ENCODE measurements around the gene EFCC1.

Gene EFCC1

GRCh38 chr3:129018751-129019150 is 17.6 kb downstream of the EFCC1 start:
- TF ChIP-seq CTCF (IDR thresholded peaks at IDR 0.05; ENCODE audit: borderline replicate concordance, insufficient read depth, low read depth, low read length): no peak
- no peak overlapping the region for H3K4me3 ChIP-seq (ENCODE audit: low read depth, low read length)

GRCh38 chr3:129019266-129019665 is 18.2 kb downstream of the EFCC1 start:
- no peak overlapping the region for H3K4me3 ChIP-seq (ENCODE audit: low read depth, low read length)
- TF ChIP-seq CTCF (IDR thresholded peaks at IDR 0.05; ENCODE audit: borderline replicate concordance, insufficient read depth, low read depth, low read length): no peak

GRCh38 chr3:129020691-129021090 is 19.6 kb downstream of the EFCC1 start:
- no peak overlapping the region for H3K4me3 ChIP-seq (ENCODE audit: low read depth, low read length)
- no peak for TF ChIP-seq CTCF (IDR thresholded peaks at IDR 0.05; ENCODE audit: borderline replicate concordance, insufficient read depth, low read depth, low read length)

- no peak for TF ChIP-seq CTCF (IDR thresholded peaks at IDR 0.05; ENCODE audit: borderline replicate concordance, insufficient read depth, low read depth, low read length)
Observed at GRCh38 chr3:129021140-129021551, 20.0 kb downstream of the EFCC1 start.

GRCh38 chr3:129022114-129023007 is 21.3 kb downstream of the EFCC1 start:
- no peak for TF ChIP-seq CTCF (IDR thresholded peaks at IDR 0.05; ENCODE audit: borderline replicate concordance, insufficient read depth, low read depth, low read length)
- H3K4me3 ChIP-seq (ENCODE audit: low read depth, low read length): no peak overlapping the region

More at GRCh38 chr3:129021140-129021551, 20.0 kb downstream of the EFCC1 start:
- no peak overlapping the region for H3K4me3 ChIP-seq (ENCODE audit: low read depth, low read length)

- H3K4me3 ChIP-seq (ENCODE audit: low read depth, low read length): no peak overlapping the region
- no peak for TF ChIP-seq CTCF (IDR thresholded peaks at IDR 0.05; ENCODE audit: borderline replicate concordance, insufficient read depth, low read depth, low read length)
Observed at GRCh38 chr3:129023008-129023358, 21.9 kb downstream of the EFCC1 start.

- 0 out of 2 replicates have a peak, but pooled peaks have one; percentile 6 for TF ChIP-seq CTCF (IDR thresholded peaks at IDR 0.05; ENCODE audit: borderline replicate concordance, insufficient read depth, low read depth, low read length)
Observed at GRCh38 chr3:129023909-129024308, 22.8 kb downstream of the EFCC1 start.

More at GRCh38 chr3:129023909-129024308, 22.8 kb downstream of the EFCC1 start:
- no peak overlapping the region for H3K4me3 ChIP-seq (ENCODE audit: low read depth, low read length)
